IMR-90 (cell line): ENCODE results near the gene GPC5. TPM values are rescaled to one million over a fixed set of nuclear protein-coding genes. Genes with fewer than 3 reads are reported as not detected.
"Not testable (repeated sequence)": the region's sequence is repeated elsewhere in the genome, so short reads cannot be mapped to it uniquely, and the experiment has no call there.

Experiments used
- ATAC-seq: fragments of 200-7000 bp; cut with Tn5 transposase; 2 replicates; pipeline ENCODE4 v1.9.1; 2020; ENCODE audit warnings: low read depth, mild to moderate bottlenecking, moderate library complexity
- BruUV-seq: library from RNA; stranded (reverse); fragments of 400-500 nt; replicated peaks from 2 replicates; lab custom pipeline; 2021; lab: Mats Ljungman, UMichigan
- CTCF ChIA-PET: fragments of 300-600 bp; formaldehyde crosslinking; extraction: SDS; loops from one replicate; lab custom pipeline; 2021; ENCODE audit warnings: antibody characterized with exemption; lab: Yijun Ruan, JAX
- POLR2A ChIA-PET: fragments of 300-600 bp; sonication (Branson Sonifier 250); formaldehyde crosslinking; loops from one replicate; lab custom pipeline; 2022; ENCODE audit warnings: antibody characterized with exemption; ENCODE audit not compliant: unreplicated experiment; lab: Charles Lee
- DNase-seq: peaks from one replicate; pipeline ENCODE4 v3.0.0; 2013
- H2AFZ ChIP-seq: replicated peaks from 2 replicates; pipeline ENCODE3; 2013; ENCODE audit warnings: low read length, mild to moderate bottlenecking; ENCODE audit not compliant: poor library complexity
- H2AK5ac ChIP-seq: 2 replicates; pipeline ENCODE4 v1.6.1; 2013; ENCODE audit warnings: low read depth, low read length, inconsistent platforms
- H2AK9ac ChIP-seq: replicated peaks from 2 replicates; pipeline ENCODE3; 2013; ENCODE audit warnings: mild to moderate bottlenecking, low read depth, low read length, moderate library complexity; ENCODE audit not compliant: poor library complexity
- H2BK120ac ChIP-seq: 2 replicates; pipeline ENCODE4 v1.6.1; 2013; ENCODE audit warnings: low read depth, low read length, inconsistent platforms
- H2BK15ac ChIP-seq: 3 replicates; pipeline ENCODE4 v1.6.1; 2013; ENCODE audit warnings: low read depth, low read length, inconsistent platforms
- H2BK20ac ChIP-seq: 2 replicates; pipeline ENCODE4 v1.6.1; 2013; ENCODE audit warnings: low read depth, mild to moderate bottlenecking, inconsistent platforms, low read length, moderate library complexity
- H2BK5ac ChIP-seq: 2 replicates; pipeline ENCODE4 v1.6.1; 2013; ENCODE audit warnings: mild to moderate bottlenecking, low read depth, low read length, inconsistent platforms; ENCODE audit not compliant: poor library complexity, severe bottlenecking
- H3K14ac ChIP-seq: replicated peaks from 2 replicates; pipeline ENCODE4 v1.6.1; 2013; ENCODE audit warnings: low read depth, low read length, inconsistent platforms
- H3K18ac ChIP-seq: 2 replicates; pipeline ENCODE4 v1.6.1; 2013; ENCODE audit warnings: low read depth, low read length, control low read depth
- H3K23ac ChIP-seq: 2 replicates; pipeline ENCODE4 v1.6.1; 2013; ENCODE audit warnings: low read depth, low read length, inconsistent platforms
- H3K27ac ChIP-seq: 2 replicates; pipeline ENCODE4 v1.5.1; 2013; ENCODE audit warnings: mild to moderate bottlenecking, control low read depth, low read length; ENCODE audit not compliant: insufficient read depth
- H3K27me3 ChIP-seq: 2 replicates; pipeline ENCODE4 v1.6.1; 2013; ENCODE audit warnings: low read length; ENCODE audit not compliant: control insufficient read depth, insufficient read depth
- H3K36me3 ChIP-seq: 2 replicates; pipeline ENCODE4 v1.6.1; 2013; ENCODE audit warnings: low read length, mixed read lengths; ENCODE audit not compliant: control insufficient read depth, insufficient read depth
- H3K4ac ChIP-seq: 2 replicates; pipeline ENCODE4 v1.6.1; 2013; ENCODE audit warnings: low read depth, low read length, inconsistent platforms
- H3K4me1 ChIP-seq: 2 replicates; pipeline ENCODE4 v1.6.1; 2013; ENCODE audit warnings: low read length, mixed read lengths; ENCODE audit not compliant: control insufficient read depth, insufficient read depth
- H3K4me2 ChIP-seq: 2 replicates; pipeline ENCODE4 v1.6.1; 2013; ENCODE audit warnings: low read depth, mild to moderate bottlenecking, control low read depth, low read length, moderate library complexity
- H3K4me3 ChIP-seq: 2 replicates; pipeline ENCODE4 v1.5.1; 2013; ENCODE audit warnings: low read depth, mild to moderate bottlenecking, control low read depth, low read length, moderate library complexity; ENCODE audit not compliant: insufficient read depth
- H3K56ac ChIP-seq: 2 replicates; pipeline ENCODE4 v1.6.1; 2013; ENCODE audit warnings: low read length, inconsistent platforms; ENCODE audit not compliant: insufficient read depth; ENCODE audit errors: extremely low read depth
- H3K79me1 ChIP-seq, 2 experiments: 2 replicates each; pipeline ENCODE4 v1.6.1; 2013; ENCODE audit warnings: low read length in 2 of 2, inconsistent platforms in 1 of 2, low read depth in 1 of 2
- H3K9ac ChIP-seq: 2 replicates; pipeline ENCODE4 v1.6.1; 2013; ENCODE audit warnings: low read depth, low read length, control low read depth
- H3K9me1 ChIP-seq: 2 replicates; pipeline ENCODE4 v1.6.1; 2013; ENCODE audit warnings: low read length, inconsistent platforms; ENCODE audit not compliant: insufficient read depth
- H3K9me3 ChIP-seq: 2 replicates; pipeline ENCODE4 v1.6.1; 2013; ENCODE audit warnings: low read length; ENCODE audit not compliant: control insufficient read depth, insufficient read depth
- H4K20me1 ChIP-seq: 2 replicates; pipeline ENCODE4 v1.6.1; 2013; ENCODE audit warnings: low read length, inconsistent platforms; ENCODE audit not compliant: insufficient read depth
- H4K5ac ChIP-seq: 2 replicates; pipeline ENCODE4 v1.6.1; 2013; ENCODE audit warnings: mild to moderate bottlenecking, low read depth, low read length, control low read depth
- H4K8ac ChIP-seq, 2 experiments: 2 replicates each; pipeline ENCODE4 v1.6.1; 2013; ENCODE audit warnings: low read depth in 2 of 2, low read length in 2 of 2, control low read depth in 1 of 2, inconsistent platforms in 1 of 2
- H4K91ac ChIP-seq: 2 replicates; pipeline ENCODE4 v1.6.1; 2013; ENCODE audit warnings: low read depth, low read length, inconsistent platforms; ENCODE audit not compliant: insufficient read depth
- WGBS, 2 experiments: methylation state at CpG; one replicate each; pipeline versions ENCODE4 v1.1.5 to v1.1.7; 2013; ENCODE audit warnings: missing lambda C conversion rate in 2 of 2; ENCODE audit not compliant: insufficient read length in 1 of 2; ENCODE audit errors: extremely low coverage in 2 of 2; 5-methylcytosine and 5-hydroxymethylcytosine counted together
- dilution Hi-C: fragments of 300-500 bp; cut with HindIII; formaldehyde crosslinking; loops from one replicate; pipeline ENCODE4 v1.14.3; 2018; ENCODE audit warnings: low sequenced_read_pairs; ENCODE audit not compliant: unreplicated experiment
- in situ Hi-C: fragments of 300-500 bp; cut with MboI; formaldehyde crosslinking; loops from 3 replicates; pipeline ENCODE4 v1.14.3; 2019; ENCODE audit warnings: low sequenced_read_pairs, inconsistent platforms, mixed read lengths
- intact Hi-C: fragments of 100-400 bp; cut with micrococcal nuclease; formaldehyde crosslinking; loops from 2 replicates; pipeline ENCODE4 v1.10.0; 2022
- polyA plus RNA-seq, 3 experiments: library from polyadenylated mRNA; depleted of rRNA; stranded (reverse); fragments of >200 nt; gene quantifications; 2 replicates each; pipeline ENCODE4 v1.2.3, GENCODE V29; 2012; ENCODE audit warnings: low replicate concordance in 1 of 3
- total RNA-seq: library from RNA; depleted of rRNA; stranded (reverse); fragments of >200 nt; gene quantifications from 2 replicates; pipeline ENCODE4 v1.2.3, GENCODE V29; 2012

The GPC5 gene
- total and polyA plus RNA-seq, 2 of the 4 experiments (the other 2 are of a cell fraction) = 0.94 to 1.8 TPM

GRCh38 chr13:92280986-92281385 is 882.6 kb downstream of the GPC5 start:
- H3K4me1 ChIP-seq, H3K18ac ChIP-seq, H3K23ac ChIP-seq, in situ Hi-C loops, H3K27me3 ChIP-seq, CTCF ChIA-PET, H3K14ac ChIP-seq, DNase-seq, H4K91ac ChIP-seq, H3K79me1 ChIP-seq, H2AFZ ChIP-seq, H3K27ac ChIP-seq, POLR2A ChIA-PET, H2BK120ac ChIP-seq, H2BK20ac ChIP-seq, dilution Hi-C loops, BruUV-seq, H3K9me3 ChIP-seq, H4K20me1 ChIP-seq, H2AK9ac ChIP-seq, H3K9me1 ChIP-seq, ATAC-seq, H2BK5ac ChIP-seq, H4K5ac ChIP-seq, H3K56ac ChIP-seq, H3K4me3 ChIP-seq, H3K4ac ChIP-seq, H2BK15ac ChIP-seq, H2AK5ac ChIP-seq, H4K8ac ChIP-seq, H3K9ac ChIP-seq, H3K36me3 ChIP-seq, H3K4me2 ChIP-seq, intact Hi-C loops: not testable (repeated sequence)
- 85% methylated on average over 4 of the region's 8 CpGs; no CpG with 5 or more reads in 1 of the 2 experiments for WGBS, 2 experiments

DNA sequence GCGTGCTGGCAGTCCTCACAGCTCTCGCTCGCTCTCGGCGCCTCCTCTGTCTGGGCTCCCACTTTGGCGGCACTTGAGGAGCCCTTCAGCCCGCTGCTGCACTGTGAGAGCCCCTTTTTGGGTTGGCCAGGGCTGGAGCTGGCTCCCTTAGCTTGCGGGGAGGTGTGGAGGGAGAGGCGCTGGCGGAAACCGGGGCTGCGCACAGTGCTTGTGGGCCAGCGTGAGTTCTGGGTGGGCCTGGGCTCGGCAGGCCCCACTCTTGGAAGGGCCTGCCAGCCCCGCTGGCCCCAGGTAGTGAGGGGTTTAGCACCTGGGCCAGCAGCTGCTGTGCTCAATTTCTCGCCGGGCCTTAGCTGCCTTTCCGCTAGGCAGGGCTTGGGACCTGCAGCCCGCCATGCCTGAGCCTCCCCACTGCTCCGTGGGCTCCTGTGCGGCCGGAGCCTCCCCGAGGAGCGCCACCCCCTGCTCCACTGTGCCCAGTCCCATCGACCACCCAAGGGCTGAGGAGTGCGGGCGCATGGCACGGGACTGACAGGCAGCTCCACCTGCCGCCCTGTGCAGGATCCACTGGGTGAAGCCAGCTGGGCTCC is 892.4 kb downstream of the GPC5 start:
- H3K4me1 ChIP-seq, POLR2A ChIA-PET, H4K91ac ChIP-seq, H3K4me2 ChIP-seq, H3K14ac ChIP-seq, H4K8ac ChIP-seq, H3K27ac ChIP-seq, DNase-seq, CTCF ChIA-PET, H2BK20ac ChIP-seq, H2AK5ac ChIP-seq, H3K36me3 ChIP-seq, H3K79me1 ChIP-seq, H3K23ac ChIP-seq, H3K27me3 ChIP-seq, intact Hi-C loops, H3K18ac ChIP-seq, H3K9ac ChIP-seq, H2BK15ac ChIP-seq, H3K4me3 ChIP-seq, H2AK9ac ChIP-seq, H3K9me1 ChIP-seq, H2BK120ac ChIP-seq, H4K20me1 ChIP-seq, H2AFZ ChIP-seq, H3K9me3 ChIP-seq, H4K5ac ChIP-seq, H3K56ac ChIP-seq, in situ Hi-C loops, dilution Hi-C loops, H2BK5ac ChIP-seq, ATAC-seq, H3K4ac ChIP-seq, BruUV-seq: not testable (repeated sequence)
- 85% methylated on average over 8 of the region's 29 CpGs; no CpG with 5 or more reads in 1 of the 2 experiments for WGBS, 2 experiments
